Inflammatory macrophage treated with lipopolysaccharide for 4 hours (primary cell): ENCODE measurements around the gene GPX7.
"Not testable (repeated sequence)": the region's sequence is repeated elsewhere in the genome, so short reads cannot be mapped to it uniquely, and the experiment has no call there.

Source experiments
- DNase-seq: peaks from one replicate; pipeline ENCODE4 v3.0.0-alpha.2; 2020

GPX7 gene

GRCh38 chr1:52601991-52602855 lies at the start of gene GPX7:
Gene GPX7, plus strand, starts transcription at chr1:52602371. Its CDS starts 39 bp downstream, at chr1:52602410.
- DNase-seq: peak; percentile 18

GRCh38 chr1:52552505-52553361 lies 49.4 kb upstream of the GPX7 start, which contains the start of gene TUT4:
Gene TUT4, minus strand, starts transcription at chr1:52553092. Its CDS starts 26,812 bp downstream, at chr1:52526280.
- DNase-seq: peak; percentile 74

GRCh38 chr1:52553362-52554266 lies 48.6 kb upstream of the GPX7 start:
- DNase-seq: peak; percentile 79

GRCh38 chr1:52554267-52554640 lies 47.9 kb upstream of the GPX7 start:
- no peak for DNase-seq

- DNase-seq: no peak
Observed at GRCh38 chr1:52554756-52555155, 47.4 kb upstream of the GPX7 start.

- no peak for DNase-seq
Observed at GRCh38 chr1:52556641-52557360, 45.4 kb upstream of the GPX7 start.

GRCh38 chr1:52558941-52559340 lies 43.2 kb upstream of the GPX7 start:
- no peak for DNase-seq

GRCh38 chr1:52559875-52560274 lies 42.3 kb upstream of the GPX7 start:
- DNase-seq: peak; percentile 46

GRCh38 chr1:52562766-52563165 lies 39.4 kb upstream of the GPX7 start:
- DNase-seq: no peak

GRCh38 chr1:52567943-52568342 lies 34.2 kb upstream of the GPX7 start:
- no peak for DNase-seq

- peak; percentile 44 for DNase-seq
Observed at GRCh38 chr1:52569449-52570210, 32.5 kb upstream of the GPX7 start.

GRCh38 chr1:52571783-52572182 lies 30.4 kb upstream of the GPX7 start:
- DNase-seq: peak; percentile 46

GRCh38 chr1:52572387-52572786 lies 29.8 kb upstream of the GPX7 start:
- DNase-seq: no peak

GRCh38 chr1:52574594-52574993 lies 27.6 kb upstream of the GPX7 start:
- no peak for DNase-seq

- no peak for DNase-seq
Observed at GRCh38 chr1:52576074-52576473, 26.1 kb upstream of the GPX7 start.

GRCh38 chr1:52578066-52578465 lies 24.1 kb upstream of the GPX7 start:
- not testable (repeated sequence) for DNase-seq

- DNase-seq: no peak
Observed at GRCh38 chr1:52579415-52579814, 22.8 kb upstream of the GPX7 start.

GRCh38 chr1:52580283-52580682 lies 21.9 kb upstream of the GPX7 start:
- no peak for DNase-seq

GRCh38 chr1:52582116-52582696 lies 20.0 kb upstream of the GPX7 start:
- no peak for DNase-seq

- no peak for DNase-seq
Observed at GRCh38 chr1:52585474-52585873, 16.7 kb upstream of the GPX7 start.

GRCh38 chr1:52588027-52588426 lies 14.1 kb upstream of the GPX7 start:
- no peak for DNase-seq
